PC-3 (cell line): Measurements from ENCODE around the gene BIN2. TPM values are rescaled to one million over a fixed set of nuclear protein-coding genes. Genes with fewer than 3 reads are reported as not detected.

Experiments used
- ATAC-seq: fragments of 200-7000 bp; cut with Tn5 transposase; 2 replicates; pipeline ENCODE4 v1.9.1; 2020; ENCODE audit warnings: mild to moderate bottlenecking, moderate library complexity
- BruUV-seq: library from RNA; stranded (reverse); fragments of 400-500 nt; replicated peaks from 2 replicates; lab custom pipeline; 2021; lab: Mats Ljungman, UMichigan
- CTCF ChIA-PET: fragments of 300-600 bp; sonication (Branson Sonifier 250); formaldehyde crosslinking; loops from one replicate; lab custom pipeline; 2022; ENCODE audit warnings: antibody characterized with exemption; lab: Charles Lee
- POLR2A ChIA-PET: fragments of 300-600 bp; sonication (Branson Sonifier 250); formaldehyde crosslinking; loops from one replicate; lab custom pipeline; 2022; ENCODE audit warnings: antibody characterized with exemption; ENCODE audit not compliant: unreplicated experiment; lab: Charles Lee
- DNase-seq: peaks from one replicate; pipeline ENCODE4 v3.0.0-alpha.2; 2015
- H2AFZ ChIP-seq: fragments of 300-600 bp; sonication (generic); 2 replicates; pipeline ENCODE4 v1.6.0; 2016; ENCODE audit warnings: antibody characterized with exemption, low read length
- H3F3A ChIP-seq: fragments of 300-600 bp; sonication (generic); one replicate; pipeline ENCODE4 v1.6.0; 2017; ENCODE audit warnings: antibody characterized with exemption, low read length, control low read depth, mild to moderate bottlenecking; ENCODE audit not compliant: unreplicated experiment
- H3K27ac ChIP-seq: fragments of 300-600 bp; sonication (generic); 2 replicates; pipeline ENCODE4 v1.5.1; 2016; ENCODE audit warnings: mild to moderate bottlenecking, low read length
- H3K27me3 ChIP-seq: fragments of 300-600 bp; sonication (generic); 2 replicates; pipeline ENCODE4 v1.6.1; 2016; ENCODE audit warnings: low read length, mixed read lengths
- H3K36me3 ChIP-seq: fragments of 300-600 bp; sonication (generic); 2 replicates; pipeline ENCODE4 v1.6.1; 2016; ENCODE audit warnings: low read depth, mixed run types, low read length, mixed read lengths
- H3K4me1 ChIP-seq: fragments of 300-600 bp; sonication (generic); 2 replicates; pipeline ENCODE4 v1.5.1; 2016; ENCODE audit warnings: low read length; ENCODE audit not compliant: insufficient read depth
- H3K4me2 ChIP-seq: fragments of 300-600 bp; sonication (generic); 2 replicates; pipeline ENCODE4 v1.6.0; 2016; ENCODE audit warnings: low read length
- H3K4me3 ChIP-seq: fragments of 300-600 bp; sonication (generic); 2 replicates; pipeline ENCODE4 v1.5.1; 2016; ENCODE audit warnings: mild to moderate bottlenecking, low read length, mixed read lengths
- H3K79me2 ChIP-seq: fragments of 300-600 bp; sonication (generic); 2 replicates; pipeline ENCODE4 v1.6.1; 2017; ENCODE audit warnings: low read length, mixed read lengths
- H3K9ac ChIP-seq: fragments of 300-600 bp; sonication (generic); 2 replicates; pipeline ENCODE4 v1.6.0; 2016; ENCODE audit warnings: mild to moderate bottlenecking, low read length
- H3K9me2 ChIP-seq: fragments of 300-600 bp; sonication (generic); replicated peaks from 2 replicates; pipeline ENCODE4 v1.6.1; 2016; ENCODE audit warnings: mixed run types, low read length, mixed read lengths
- H3K9me3 ChIP-seq: fragments of 300-600 bp; sonication (generic); 2 replicates; pipeline ENCODE4 v1.6.1; 2016; ENCODE audit warnings: low read length, mixed read lengths
- H4K20me1 ChIP-seq: fragments of 300-600 bp; sonication (generic); 2 replicates; pipeline ENCODE4 v1.6.1; 2016; ENCODE audit warnings: low read length, mixed read lengths
- EZH2 ChIP-seq: fragments of 300-600 bp; sonication (generic); IDR thresholded peaks from one replicate; pipeline ENCODE4 v1.6.1; 2017; ENCODE audit warnings: antibody characterized with exemption, mild to moderate bottlenecking, low read length; ENCODE audit not compliant: unreplicated experiment
- EZH2phosphoT487 ChIP-seq: fragments of 300-600 bp; sonication (generic); IDR thresholded peaks from 2 replicates; pipeline ENCODE4 v1.6.1; 2018; ENCODE audit warnings: mild to moderate bottlenecking, antibody characterized with exemption, low read length, borderline replicate concordance
- intact Hi-C: fragments of 100-400 bp; cut with micrococcal nuclease; formaldehyde crosslinking; loops from 2 replicates; pipeline ENCODE4 v1.9.0; 2023
- total RNA-seq: library from RNA; depleted of rRNA; stranded (reverse); fragments of >200 nt; gene quantifications from 2 replicates; pipeline ENCODE4 v1.2.3, GENCODE V29; 2014
- TF ChIP-seq, protein P1 (sequence below): fragments of 300-600 bp; sonication (generic); conservative IDR thresholded peaks from 2 replicates; pipeline ENCODE4 v1.5.1; 2017; ENCODE audit warnings: antibody characterized with exemption, low read depth, mild to moderate bottlenecking, low read length

The BIN2 gene
- total RNA-seq, 1 experiment from 2014 or later = not detected

DNA sequence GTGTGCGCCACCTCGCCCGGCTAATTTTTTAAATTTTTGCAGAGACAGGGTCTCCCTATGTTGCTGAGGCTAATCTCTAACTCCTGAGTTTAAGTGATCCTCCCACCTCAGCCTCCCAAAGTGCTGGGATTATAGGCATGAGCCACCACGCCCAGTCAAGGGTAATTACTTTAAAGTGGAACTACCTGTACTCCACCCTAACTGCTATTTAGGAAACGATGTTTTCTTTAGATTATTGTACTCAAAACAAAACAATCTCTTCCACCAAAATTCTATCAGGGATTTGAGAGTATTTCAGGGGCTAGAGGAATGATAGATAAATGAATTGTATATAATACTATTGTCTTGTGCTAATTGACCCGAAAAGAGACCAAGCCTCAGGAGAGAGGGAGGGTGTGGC lies 9.6 kb upstream of the BIN2 start:
- Histone ChIP-seq H3K9me3 (no peaks in the 10 kb centered on the region), H3K27me3 (no peaks in the 10 kb centered on the region), H3K9me2 (no peaks in the 10 kb centered on the region), H3K9ac (no peak overlapping the region), H3K4me3 (no peak overlapping the region), H3K4me1 (no peaks in the 10 kb centered on the region), H3K36me3 (no peaks in the 10 kb centered on the region), H3F3A (no peaks in the 10 kb centered on the region), H3K27ac (no peak overlapping the region), H4K20me1 (no peaks in the 10 kb centered on the region), H3K79me2 (no peaks in the 10 kb centered on the region), H2AFZ (no peak overlapping the region), H3K4me2 (no peak overlapping the region)
- CTCF ChIA-PET = interaction anchor here (0.6 kb wide), 1 partner anchor 13 kb away, joined by 4 read pairs; no protein-coding TSS in a partner anchor
- POLR2A ChIA-PET = no interaction called here
- no TSS peak for BruUV-seq
- TF ChIP-seq EZH2 (no peak), EZH2phosphoT487 (no peak)
- TF ChIP-seq, protein P1, sequence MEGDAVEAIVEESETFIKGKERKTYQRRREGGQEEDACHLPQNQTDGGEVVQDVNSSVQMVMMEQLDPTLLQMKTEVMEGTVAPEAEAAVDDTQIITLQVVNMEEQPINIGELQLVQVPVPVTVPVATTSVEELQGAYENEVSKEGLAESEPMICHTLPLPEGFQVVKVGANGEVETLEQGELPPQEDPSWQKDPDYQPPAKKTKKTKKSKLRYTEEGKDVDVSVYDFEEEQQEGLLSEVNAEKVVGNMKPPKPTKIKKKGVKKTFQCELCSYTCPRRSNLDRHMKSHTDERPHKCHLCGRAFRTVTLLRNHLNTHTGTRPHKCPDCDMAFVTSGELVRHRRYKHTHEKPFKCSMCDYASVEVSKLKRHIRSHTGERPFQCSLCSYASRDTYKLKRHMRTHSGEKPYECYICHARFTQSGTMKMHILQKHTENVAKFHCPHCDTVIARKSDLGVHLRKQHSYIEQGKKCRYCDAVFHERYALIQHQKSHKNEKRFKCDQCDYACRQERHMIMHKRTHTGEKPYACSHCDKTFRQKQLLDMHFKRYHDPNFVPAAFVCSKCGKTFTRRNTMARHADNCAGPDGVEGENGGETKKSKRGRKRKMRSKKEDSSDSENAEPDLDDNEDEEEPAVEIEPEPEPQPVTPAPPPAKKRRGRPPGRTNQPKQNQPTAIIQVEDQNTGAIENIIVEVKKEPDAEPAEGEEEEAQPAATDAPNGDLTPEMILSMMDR = no peak
- intact Hi-C loops = no loop called here
- ATAC-seq (no peak), DNase-seq (no peak)

DNA sequence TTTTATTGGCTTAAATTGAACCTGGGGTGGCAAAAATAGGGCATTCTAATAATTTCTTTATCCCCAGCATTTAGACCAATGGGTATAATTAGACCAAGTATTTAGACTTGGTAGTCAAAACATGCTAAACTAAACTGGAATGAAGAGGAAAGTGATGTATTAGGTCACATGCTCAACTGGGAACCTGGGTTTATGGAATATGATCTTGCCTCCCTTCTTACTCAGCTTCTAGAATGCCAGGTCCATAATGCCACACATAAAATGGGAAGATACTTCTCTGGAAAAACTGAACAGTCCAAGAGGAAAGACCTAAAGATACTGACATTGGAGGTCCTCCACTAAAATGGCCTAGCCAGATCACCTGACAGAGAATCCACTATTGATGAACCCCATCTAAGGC lies 6.2 kb upstream of the BIN2 start:
- Histone ChIP-seq H3K27ac (no peak overlapping the region), H3F3A (no peaks in the 10 kb centered on the region), H3K4me2 (no peak overlapping the region), H3K79me2 (no peaks in the 10 kb centered on the region), H4K20me1 (no peaks in the 10 kb centered on the region), H3K4me1 (peaks cover 8% of the 10 kb centered on the region; the same call in 1 of the 2 replicates), H3K36me3 (no peaks in the 10 kb centered on the region), H3K27me3 (no peaks in the 10 kb centered on the region), H3K4me3 (no peak overlapping the region), H3K9ac (no peak overlapping the region), H3K9me3 (no peaks in the 10 kb centered on the region), H3K9me2 (no peaks in the 10 kb centered on the region), H2AFZ (no peak overlapping the region)
- ChIA-PET CTCF (no interaction called here), POLR2A (interaction anchor here (0.7 kb wide), 1 partner anchor 59 kb away, joined by 3 read pairs; no protein-coding TSS in a partner anchor)
- DNase-seq (no peak), ATAC-seq (no peak)
- BruUV-seq = no TSS peak
- intact Hi-C loops = no loop called here
- TF ChIP-seq EZH2phosphoT487 = no peak
- TF ChIP-seq EZH2 = no peak
- TF ChIP-seq, protein P1 = no peak

DNA sequence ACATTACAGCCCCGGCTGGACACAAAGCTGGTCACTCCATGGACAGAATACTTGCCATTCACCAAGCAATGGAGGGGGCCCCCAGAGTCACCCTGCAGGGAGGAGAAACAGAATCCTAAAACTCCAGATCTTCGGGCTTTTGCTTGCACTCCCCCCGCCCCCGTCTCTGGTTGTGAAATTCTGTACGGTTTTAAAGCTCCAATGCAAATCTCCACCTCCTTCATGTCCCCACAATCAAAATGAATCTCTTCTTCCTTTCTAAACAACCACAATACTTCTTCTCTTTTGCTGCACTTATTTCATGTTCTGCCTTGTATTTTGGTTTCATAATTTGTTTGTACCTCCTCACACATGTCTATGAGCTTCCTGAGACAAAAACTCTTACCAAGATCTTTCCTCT lies 5.8 kb upstream of the BIN2 start:
- DNase-seq (no peak), ATAC-seq (no peak)
- no peaks in the 10 kb centered on the region for H3K27me3 ChIP-seq
- H3K9me2 ChIP-seq = no peaks in the 10 kb centered on the region
- no peaks in the 10 kb centered on the region for H3K79me2 ChIP-seq
- no peaks in the 10 kb centered on the region for H3F3A ChIP-seq
- peaks cover 8% of the 10 kb centered on the region; the same call in 1 of the 2 replicates for H3K4me1 ChIP-seq
- TF ChIP-seq, protein P1 = no peak
- TF ChIP-seq EZH2phosphoT487 (no peak), EZH2 (no peak)
- H2AFZ ChIP-seq = no peak overlapping the region
- no TSS peak for BruUV-seq
- ChIA-PET CTCF (no interaction called here), POLR2A (interaction anchor here (0.7 kb wide), 1 partner anchor 59 kb away, joined by 3 read pairs; no protein-coding TSS in a partner anchor)
- H3K27ac ChIP-seq = no peak overlapping the region
- H3K4me2 ChIP-seq = no peak overlapping the region
- H3K9me3 ChIP-seq = no peaks in the 10 kb centered on the region
- no peaks in the 10 kb centered on the region for H4K20me1 ChIP-seq
- intact Hi-C loops = loop anchor here (5.0 kb wide), 1 partner anchor 232 kb away; no protein-coding TSS in a partner anchor
- no peaks in the 10 kb centered on the region for H3K36me3 ChIP-seq
- H3K9ac ChIP-seq = no peak overlapping the region
- no peak overlapping the region for H3K4me3 ChIP-seq
